ENCODE results near the gene TUBB8B.
"Not testable (repeated sequence)": the region's sequence is repeated elsewhere in the genome, so short reads cannot be mapped to it uniquely, and the experiment has no call there.

TUBB8B gene

DNA sequence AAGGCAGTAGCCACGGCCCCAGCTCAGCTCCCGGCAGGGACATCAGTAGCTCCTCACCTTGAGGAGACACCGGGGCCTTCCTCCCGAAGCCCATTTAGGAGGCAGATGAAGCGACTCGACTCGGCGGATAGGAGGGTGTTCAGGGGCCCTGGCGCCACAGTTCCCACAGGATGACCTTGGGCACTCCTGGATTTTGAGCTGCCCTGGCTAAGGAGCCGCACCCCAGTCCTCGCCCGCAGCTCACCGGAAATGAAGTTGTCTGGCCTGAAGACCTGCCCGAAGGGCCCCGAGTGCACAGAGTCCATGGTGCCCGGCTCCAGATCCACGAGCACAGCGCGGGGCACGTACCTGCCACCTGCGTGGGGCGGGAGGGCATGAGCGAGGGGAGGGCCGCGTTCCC is 719 bp downstream of the TUBB8B start:
- H3K4me3 ChIP-seq, H3K27ac ChIP-seq: not testable (repeated sequence)

DNA sequence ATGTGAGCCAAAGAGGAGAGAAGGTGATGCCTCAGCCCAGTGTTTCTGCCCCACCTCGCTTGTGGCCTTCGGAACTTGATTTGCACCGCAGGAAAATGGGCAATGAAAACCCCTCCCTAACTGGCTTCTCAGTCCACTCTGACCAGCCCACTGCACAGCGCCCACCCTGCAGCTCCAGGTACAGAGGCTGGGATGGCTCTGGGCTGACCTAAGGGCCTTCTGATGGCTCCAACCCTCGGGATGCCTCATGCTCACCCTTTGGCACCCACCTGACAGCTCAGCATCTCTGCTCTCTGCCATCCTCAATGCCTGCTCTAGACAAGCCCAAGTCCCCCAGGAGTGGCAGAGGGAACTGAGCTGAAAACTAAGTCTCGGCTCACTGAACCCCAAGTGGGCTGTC is 36.2 kb downstream of the TUBB8B start:
- not testable (repeated sequence) for H3K4me3 ChIP-seq, H3K27ac ChIP-seq

DNA sequence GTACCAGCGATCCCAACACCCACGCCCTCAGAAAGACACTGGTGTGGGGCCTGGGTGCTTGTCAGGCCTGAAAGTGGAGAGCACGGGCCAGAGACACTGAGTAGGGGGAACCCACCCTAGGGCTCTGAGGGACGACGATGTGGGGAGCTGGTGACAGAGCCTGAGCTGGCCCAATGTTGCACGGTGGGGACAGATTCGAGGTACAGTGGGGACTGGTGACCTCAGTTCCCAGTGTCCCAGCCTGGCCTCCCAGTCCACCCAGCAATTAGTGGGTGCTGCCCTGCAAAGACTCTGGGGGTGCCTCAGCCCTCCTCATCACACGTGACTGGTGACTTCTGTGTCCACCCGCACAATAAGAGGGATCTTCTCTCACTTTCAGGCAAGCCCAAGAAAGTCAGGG is 36.6 kb downstream of the TUBB8B start:
- H3K27ac ChIP-seq, H3K4me3 ChIP-seq: not testable (repeated sequence)

DNA sequence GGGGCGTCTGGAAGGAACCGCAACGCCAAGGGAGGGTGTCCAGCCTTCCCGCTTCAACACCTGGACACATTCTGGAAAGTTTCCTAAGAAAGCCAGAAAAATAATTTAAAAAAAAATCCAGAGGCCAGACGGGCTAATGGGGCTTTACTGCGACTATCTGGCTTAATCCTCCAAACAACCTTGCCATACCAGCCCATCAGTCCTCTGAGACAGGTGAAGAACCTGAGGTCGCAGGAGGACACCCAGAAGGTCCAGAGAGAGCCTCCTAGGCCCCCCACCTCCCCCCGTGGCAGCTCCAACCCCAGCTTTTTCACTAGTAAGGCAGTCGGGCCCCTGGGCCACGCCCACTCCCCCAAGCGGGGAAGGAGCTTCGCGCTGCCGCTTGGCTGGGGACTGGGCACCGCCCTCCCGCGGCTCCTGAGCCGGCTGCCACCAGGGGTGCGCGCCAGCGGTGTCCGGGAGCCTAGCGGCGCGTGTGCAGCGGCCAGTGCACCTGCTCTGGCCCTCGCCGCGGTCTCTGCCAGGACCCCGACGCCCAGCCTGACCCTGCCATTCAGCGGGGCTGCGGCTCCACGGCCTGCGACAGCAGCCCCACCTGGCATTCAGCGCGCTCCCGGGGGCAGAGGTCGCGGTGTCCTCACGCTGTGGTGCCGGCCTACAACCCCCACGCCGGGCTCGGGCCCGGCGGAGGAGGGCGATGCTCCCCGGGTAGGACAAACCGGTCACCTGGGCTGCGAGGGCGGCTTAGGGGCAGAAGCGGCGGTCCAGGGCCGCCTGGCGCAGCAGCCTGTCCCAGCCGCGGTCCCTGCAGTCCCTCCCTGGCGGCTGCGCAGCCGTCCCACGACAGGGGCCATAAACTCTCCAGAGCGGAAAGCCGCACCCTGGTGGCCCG is 37.8 kb downstream of the TUBB8B start:
- not testable (repeated sequence) for H3K4me3 ChIP-seq, H3K27ac ChIP-seq

DNA sequence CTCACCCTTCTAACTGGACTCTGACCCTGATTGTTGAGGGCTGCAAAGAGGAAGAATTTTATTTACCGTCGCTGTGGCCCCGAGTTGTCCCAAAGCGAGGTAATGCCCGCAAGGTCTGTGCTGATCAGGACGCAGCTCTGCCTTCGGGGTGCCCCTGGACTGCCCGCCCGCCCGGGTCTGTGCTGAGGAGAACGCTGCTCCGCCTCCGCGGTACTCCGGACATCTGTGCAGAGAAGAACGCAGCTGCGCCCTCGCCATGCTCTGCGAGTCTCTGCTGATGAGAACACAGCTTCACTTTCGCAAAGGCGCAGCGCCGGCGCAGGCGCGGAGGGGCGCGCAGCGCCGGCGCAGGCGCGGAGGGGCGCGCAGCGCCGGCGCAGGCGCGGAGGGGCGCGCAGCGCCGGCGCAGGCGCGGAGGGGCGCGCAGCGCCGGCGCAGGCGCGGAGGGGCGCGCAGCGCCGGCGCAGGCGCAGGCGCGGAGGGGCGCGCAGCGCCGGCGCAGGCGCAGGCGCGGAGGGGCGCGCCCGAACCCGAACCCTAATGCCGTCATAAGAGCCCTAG is 38.7 kb downstream of the TUBB8B start:
- not testable (repeated sequence) for H3K4me3 ChIP-seq, H3K27ac ChIP-seq

DNA sequence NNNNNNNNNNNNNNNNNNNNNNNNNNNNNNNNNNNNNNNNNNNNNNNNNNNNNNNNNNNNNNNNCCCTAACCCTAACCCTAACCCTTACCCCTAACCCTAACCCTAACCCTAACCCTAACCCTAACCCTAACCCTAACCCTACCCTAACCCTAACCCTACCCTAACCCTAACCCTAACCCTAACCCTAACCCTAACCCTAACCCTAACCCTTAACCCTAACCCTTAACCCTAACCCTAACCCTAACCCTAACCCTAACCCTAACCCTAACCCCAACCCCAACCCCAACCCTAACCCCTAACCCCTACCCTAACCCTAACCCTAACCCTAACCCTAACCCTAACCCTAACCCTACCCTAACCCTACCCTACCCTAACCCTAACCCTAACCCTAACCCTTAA is 39.5 kb downstream of the TUBB8B start:
- not testable (repeated sequence) for H3K4me3 ChIP-seq, H3K27ac ChIP-seq

Data from skin epidermis (tissue), 12 donors.